Measurements from ENCODE around the gene SLC11A1.

Gene SLC11A1

GRCh38 chr2:218375212-218375611, 6.9 kb upstream of the SLC11A1 start:
- no peak for TF ChIP-seq SPI1 (IDR thresholded peaks at IDR 0.05; ENCODE audit: low read depth, low read length)
- no peak for TF ChIP-seq PAX5 (IDR thresholded peaks at IDR 0.05; ENCODE audit: insufficient read depth, low read length, severe bottlenecking)
- TF ChIP-seq POU2F2 (IDR thresholded peaks at IDR 0.05; ENCODE audit: low read depth, low read length) = no peak
- TF ChIP-seq TAF1 (IDR thresholded peaks at IDR 0.05; ENCODE audit: low read depth, low read length) = no peak
- no peak for TF ChIP-seq POLR2AphosphoS5 (IDR thresholded peaks at IDR 0.05; ENCODE audit: low read depth, low read length)
- TF ChIP-seq POLR2A (IDR thresholded peaks at IDR 0.05; ENCODE audit: low read depth, low read length) = no peak
- DNase-seq (ENCODE audit: insufficient read length, low spot score) = no peak
- FAIRE-seq = no peak

GRCh38 chr2:218378053-218378452, 4.0 kb upstream of the SLC11A1 start:
- FAIRE-seq (no peak), DNase-seq (ENCODE audit: insufficient read length, low spot score) (no peak)
- TF ChIP-seq POLR2AphosphoS5 (IDR thresholded peaks at IDR 0.05; ENCODE audit: low read depth, low read length) = no peak
- no peak for TF ChIP-seq TAF1 (IDR thresholded peaks at IDR 0.05; ENCODE audit: low read depth, low read length)
- TF ChIP-seq POLR2A (IDR thresholded peaks at IDR 0.05; ENCODE audit: low read depth, low read length) = no peak
- TF ChIP-seq PAX5 (IDR thresholded peaks at IDR 0.05; ENCODE audit: insufficient read depth, low read length, severe bottlenecking) = no peak

GRCh38 chr2:218382785-218383184, 712 bp downstream of the SLC11A1 start:
- DNase-seq (ENCODE audit: insufficient read length, low spot score) (no peak), FAIRE-seq (no peak)
- TF ChIP-seq POLR2AphosphoS5 (IDR thresholded peaks at IDR 0.05; ENCODE audit: low read depth, low read length) (no peak), TAF1 (IDR thresholded peaks at IDR 0.05; ENCODE audit: low read depth, low read length) (no peak), POU2F2 (IDR thresholded peaks at IDR 0.05; ENCODE audit: low read depth, low read length) (no peak), SPI1 (IDR thresholded peaks at IDR 0.05; ENCODE audit: low read depth, low read length) (no peak), POLR2A (IDR thresholded peaks at IDR 0.05; ENCODE audit: low read depth, low read length) (no peak), PAX5 (IDR thresholded peaks at IDR 0.05; ENCODE audit: insufficient read depth, low read length, severe bottlenecking) (no peak)

- TF ChIP-seq SPI1 (IDR thresholded peaks at IDR 0.05; ENCODE audit: low read depth, low read length) (no peak), TAF1 (IDR thresholded peaks at IDR 0.05; ENCODE audit: low read depth, low read length) (no peak), POLR2A (IDR thresholded peaks at IDR 0.05; ENCODE audit: low read depth, low read length) (no peak), PAX5 (IDR thresholded peaks at IDR 0.05; ENCODE audit: insufficient read depth, low read length, severe bottlenecking) (no peak), POU2F2 (IDR thresholded peaks at IDR 0.05; ENCODE audit: low read depth, low read length) (no peak), POLR2AphosphoS5 (IDR thresholded peaks at IDR 0.05; ENCODE audit: low read depth, low read length) (no peak)
- FAIRE-seq (no peak), DNase-seq (ENCODE audit: insufficient read length, low spot score) (no peak)
Measured at GRCh38 chr2:218383892-218384519, 1.9 kb downstream of the SLC11A1 start.

GRCh38 chr2:218384975-218385374, 2.9 kb downstream of the SLC11A1 start:
- DNase-seq (ENCODE audit: insufficient read length, low spot score) = no peak
- TF ChIP-seq PAX5 (IDR thresholded peaks at IDR 0.05; ENCODE audit: insufficient read depth, low read length, severe bottlenecking) = no peak
- no peak for TF ChIP-seq SPI1 (IDR thresholded peaks at IDR 0.05; ENCODE audit: low read depth, low read length)
- TF ChIP-seq POLR2AphosphoS5 (IDR thresholded peaks at IDR 0.05; ENCODE audit: low read depth, low read length) = no peak
- TF ChIP-seq POLR2A (IDR thresholded peaks at IDR 0.05; ENCODE audit: low read depth, low read length) = no peak
- TF ChIP-seq TAF1 (IDR thresholded peaks at IDR 0.05; ENCODE audit: low read depth, low read length) = no peak
- TF ChIP-seq POU2F2 (IDR thresholded peaks at IDR 0.05; ENCODE audit: low read depth, low read length) = no peak
- no peak for FAIRE-seq

GRCh38 chr2:218386505-218387368, 4.7 kb downstream of the SLC11A1 start:
- TF ChIP-seq POLR2AphosphoS5 (IDR thresholded peaks at IDR 0.05; ENCODE audit: low read depth, low read length) (no peak), PAX5 (IDR thresholded peaks at IDR 0.05; ENCODE audit: insufficient read depth, low read length, severe bottlenecking) (no peak), SPI1 (IDR thresholded peaks at IDR 0.05; ENCODE audit: low read depth, low read length) (no peak), POU2F2 (IDR thresholded peaks at IDR 0.05; ENCODE audit: low read depth, low read length) (no peak)
- FAIRE-seq (no peak), DNase-seq (ENCODE audit: insufficient read length, low spot score) (no peak)

GRCh38 chr2:218387369-218388194, 5.5 kb downstream of the SLC11A1 start:
- no peak for FAIRE-seq

GRCh38 chr2:218389333-218390150, 7.5 kb downstream of the SLC11A1 start:
- TF ChIP-seq TAF1 (IDR thresholded peaks at IDR 0.05; ENCODE audit: low read depth, low read length) = no peak
- no peak for TF ChIP-seq SPI1 (IDR thresholded peaks at IDR 0.05; ENCODE audit: low read depth, low read length)
- TF ChIP-seq PAX5 (IDR thresholded peaks at IDR 0.05; ENCODE audit: insufficient read depth, low read length, severe bottlenecking) = no peak
- TF ChIP-seq POU2F2 (IDR thresholded peaks at IDR 0.05; ENCODE audit: low read depth, low read length) = no peak
- TF ChIP-seq POLR2A (IDR thresholded peaks at IDR 0.05; ENCODE audit: low read depth, low read length) = no peak
- TF ChIP-seq POLR2AphosphoS5 (IDR thresholded peaks at IDR 0.05; ENCODE audit: low read depth, low read length) = no peak
- FAIRE-seq = no peak
- DNase-seq (ENCODE audit: insufficient read length, low spot score) = no peak

More at GRCh38 chr2:218387369-218388194, 5.5 kb downstream of the SLC11A1 start:
- TF ChIP-seq TAF1 (IDR thresholded peaks at IDR 0.05; ENCODE audit: low read depth, low read length) (no peak), SPI1 (IDR thresholded peaks at IDR 0.05; ENCODE audit: low read depth, low read length) (no peak), POU2F2 (IDR thresholded peaks at IDR 0.05; ENCODE audit: low read depth, low read length) (no peak), PAX5 (IDR thresholded peaks at IDR 0.05; ENCODE audit: insufficient read depth, low read length, severe bottlenecking) (no peak), POLR2AphosphoS5 (IDR thresholded peaks at IDR 0.05; ENCODE audit: low read depth, low read length) (no peak), POLR2A (IDR thresholded peaks at IDR 0.05; ENCODE audit: low read depth, low read length) (no peak)
- DNase-seq (ENCODE audit: insufficient read length, low spot score) = no peak

Measured in GM12891 (cell line).